Heart left ventricle (tissue), 16 donors: ENCODE measurements around the gene CYREN. TPM values are rescaled to one million over a fixed set of nuclear protein-coding genes. Genes with fewer than 3 reads are reported as not detected.

Source experiments
- ATAC-seq, 4 donors: fragments of 200-7000 bp; cut with Tn5 transposase; one replicate each; pipeline ENCODE4 v1.9.1; 2020 to 2022; ENCODE audit warnings: moderate library complexity in 4 of 4, mild to moderate bottlenecking in 3 of 4, moderate number of reproducible peaks in 1 of 4
- DNase-seq, 5 donors: peaks; one replicate each; pipeline ENCODE4 v3.0.0-alpha.2; 2020
- H3K27ac ChIP-seq, 12 donors: fragments of 200-600 bp; sonication (generic) in 4 of 12; one replicate each; pipeline versions ENCODE4 v1.5.0 to v1.8.0; 2016 to 2022; ENCODE audit warnings: mild to moderate bottlenecking in 2 of 12
- H3K27me3 ChIP-seq, 9 donors: fragments of 200-600 bp; sonication (generic) in 2 of 9; one replicate each; pipeline versions ENCODE4 v1.5.1 to v1.8.0; 2016 to 2022; ENCODE audit warnings: mild to moderate bottlenecking in 3 of 9
- H3K36me3 ChIP-seq, 9 donors: fragments of 200-600 bp; sonication (generic) in 2 of 9; one replicate each; pipeline versions ENCODE4 v1.5.0 to v1.8.0; 2018 to 2022; ENCODE audit warnings: mild to moderate bottlenecking in 2 of 9
- H3K4me1 ChIP-seq, 12 donors: fragments of 200-600 bp; sonication (generic) in 4 of 12; one replicate each; pipeline versions ENCODE4 v1.5.0 to v1.8.0; 2016 to 2022; ENCODE audit warnings: mild to moderate bottlenecking in 3 of 12
- H3K4me3 ChIP-seq, 12 donors: fragments of 200-600 bp; sonication (generic) in 4 of 12; one replicate each; pipeline versions ENCODE4 v1.5.0 to v1.8.0; 2017 to 2022; ENCODE audit warnings: mild to moderate bottlenecking in 9 of 12, moderate library complexity in 4 of 12
- H3K9me3 ChIP-seq, 12 donors: fragments of 200-600 bp; sonication (generic) in 4 of 12; one replicate each; pipeline versions ENCODE4 v1.5.0 to v1.8.0; 2016 to 2022; ENCODE audit warnings: mild to moderate bottlenecking in 1 of 12
- CTCF ChIP-seq, 12 donors: fragments of 200-600 bp; sonication (generic) in 4 of 12; IDR thresholded peaks; one replicate each; pipeline versions ENCODE4 v1.5.0 to v1.8.0; 2018 to 2022; ENCODE audit warnings: antibody characterized with exemption in 12 of 12, mild to moderate bottlenecking in 5 of 12
- POLR2A ChIP-seq, 2 donors: fragments of 450-650 bp; IDR thresholded peaks; one replicate each; pipeline ENCODE4 v1.6.1; 2017; ENCODE audit warnings: antibody characterized with exemption in 2 of 2, mild to moderate bottlenecking in 2 of 2, moderate library complexity in 2 of 2
- WGBS, 4 donors: extraction: QIAGEN DNeasy Blood & Tissue Kit in 2 of 4; methylation state at CpG; one replicate each; pipeline versions ENCODE4 v1.1.5 to v1.1.7; 2013 to 2018; 5-methylcytosine and 5-hydroxymethylcytosine counted together
- intact Hi-C, 10 donors: fragments of 100-400 bp; cut with DNase I; formaldehyde crosslinking; loops; one replicate each; pipeline versions ENCODE4 v1.11.1 to v1.14.2; 2022
- polyA plus RNA-seq, 2 donors: library from polyadenylated mRNA; stranded (reverse); fragments of 200-250 nt; gene quantifications; one replicate each; pipeline ENCODE4 v1.2.3, GENCODE V29; 2013
- total RNA-seq, 9 donors: library from RNA; depleted of rRNA in 2 of 9; stranded (reverse); fragments of >200 nt in 2 of 9; fragmentation: NEBNext Ultra II Directional in 3 of 9; extraction: Animal tissue kit (Norgen Biotek cat#: 25700) in 3 of 9; gene quantifications; one replicate each; pipeline versions ENCODE4 v1.1.0 to v1.2.4, GENCODE V29; 2016 to 2023
- donor health status: ischemic (EF 13 %, LVEDD 7.1; RV severe dilation, severe dysfunction).
- donor health status: healthy with polysubstance abuse.
- donor health status: DM: no; HTN: yes; CAD: no.
- donor health status: DM: no; HTN: no; CAD: no.
- donor health status: ischemic (EF 25% LVEDD 6.9; RV normal size, moderate dysfunction).
- donor health status: ischemic (EF 25% LVEDD 5.7; RV mildly dilated, moderate dysfunction).
- donor health status: healthy.
- donor health status: DM: yes; HTN: yes; CAD: no.
- donor health status: ischemic (EF 35%, LVEDD 5.7; RV mildly dilated, moderate dysfunction).
- donor health status: nonischemic (EF 11% LVEDD 7.7; RV severe dilation, severe dysfunction).
- donor health status: DM: yes; HTN: yes; CAD: no.
- donor health status: PGD.
- donor health status: ischemic (EF 29% LVEDD 5.4; RV normal size, mild dysfunction).
- donor health status: nonischemic (EF 23%, LVEDD 6.1; RV moderate dilation, normal function).

CYREN gene
- total and polyA plus RNA-seq, 11 donors, result 18.4 to 35.8 (median 24.9) TPM

GRCh38 chr7:135193615-135194081, 23.1 kb upstream of the CYREN start:
- Histone ChIP-seq H3K4me3 (no peak overlapping the region), H3K27ac (no peak overlapping the region), H3K36me3 (peaks cover 0 to 100% (median 76%) of the 10 kb centered on the region in 9 donors), H3K27me3 (no peaks in the 10 kb centered on the region), H3K9me3 (no peaks in the 10 kb centered on the region), H3K4me1 (peaks cover 0 to 11% (median 0%) of the 10 kb centered on the region in 12 donors)
- TF ChIP-seq CTCF (IDR thresholded peaks at IDR 0.05), result no peak
- TF ChIP-seq POLR2A (IDR thresholded peaks at IDR 0.05), result no peak
- ATAC-seq (no peak), DNase-seq (peak in 1 of 5 donors; percentile 3)
- intact Hi-C loops, result no loop called here
- WGBS, 4 donors, result 94 to 96% (median 95%) methylated on average over 10 of the region's 10 CpGs

- WGBS, 4 donors, result 89 to 96% (median 93%) methylated on average over 7 to 11 of the region's 11 CpGs
- Histone ChIP-seq H3K4me3 (no peak overlapping the region), H3K36me3 (peaks cover 0 to 100% (median 76%) of the 10 kb centered on the region in 9 donors), H3K27ac (no peak overlapping the region), H3K4me1 (peaks cover 0 to 11% (median 0%) of the 10 kb centered on the region in 12 donors), H3K9me3 (no peaks in the 10 kb centered on the region), H3K27me3 (no peaks in the 10 kb centered on the region)
- intact Hi-C loops, result no loop called here
- ATAC-seq (no peak), DNase-seq (peak in 1 of 5 donors; percentile 14)
- TF ChIP-seq POLR2A (IDR thresholded peaks at IDR 0.05) (no peak), CTCF (IDR thresholded peaks at IDR 0.05) (no peak)
Measured at GRCh38 chr7:135192914-135193536, 22.5 kb upstream of the CYREN start.

GRCh38 chr7:135190703-135191102, 20.2 kb upstream of the CYREN start:
- TF ChIP-seq POLR2A (IDR thresholded peaks at IDR 0.05), result no peak
- TF ChIP-seq CTCF (IDR thresholded peaks at IDR 0.05), result no peak
- no peak for DNase-seq
- Histone ChIP-seq H3K27me3 (no peaks in the 10 kb centered on the region), H3K36me3 (peaks cover 0 to 100% (median 76%) of the 10 kb centered on the region in 9 donors), H3K9me3 (no peaks in the 10 kb centered on the region), H3K4me3 (no peak overlapping the region), H3K27ac (no peak overlapping the region), H3K4me1 (peaks cover 0 to 11% (median 0%) of the 10 kb centered on the region in 12 donors)
- no peak for ATAC-seq
- intact Hi-C loops, result no loop called here

- H3K9me3 ChIP-seq, result no peaks in the 10 kb centered on the region
- 82 to 87% (median 85%) methylated on average over 4 of the region's 4 CpGs for WGBS, 4 donors
- H3K36me3 ChIP-seq, result peaks cover 0 to 100% (median 79%) of the 10 kb centered on the region in 9 donors
- intact Hi-C loops, result loop anchor here in 1 of 10 donors (10.0 kb wide), 1 partner anchor 515 kb away; no protein-coding TSS in a partner anchor
- TF ChIP-seq POLR2A (IDR thresholded peaks at IDR 0.05), result no peak
- no peak for TF ChIP-seq CTCF (IDR thresholded peaks at IDR 0.05)
- no peaks in the 10 kb centered on the region for H3K27me3 ChIP-seq
- ATAC-seq, result no peak
- H3K4me3 ChIP-seq, result no peak overlapping the region
- no peak overlapping the region for H3K27ac ChIP-seq
- H3K4me1 ChIP-seq, result peaks cover 0 to 11% (median 0%) of the 10 kb centered on the region in 12 donors
- peak in 1 of 5 donors; percentile 5 for DNase-seq
Measured at GRCh38 chr7:135189961-135190360, 19.5 kb upstream of the CYREN start.
